CD4-positive, alpha-beta T cell treated with Interleukin-17A for 1 hour (primary cell): ENCODE measurements around the gene BGLAP.
A peak's percentile ranks its signal among the peaks of the same experiment; 100 is the strongest.

Experiments used
- DNase-seq: peaks from one replicate; pipeline ENCODE4 v3.0.0-alpha.2; 2020

The BGLAP gene

DNA sequence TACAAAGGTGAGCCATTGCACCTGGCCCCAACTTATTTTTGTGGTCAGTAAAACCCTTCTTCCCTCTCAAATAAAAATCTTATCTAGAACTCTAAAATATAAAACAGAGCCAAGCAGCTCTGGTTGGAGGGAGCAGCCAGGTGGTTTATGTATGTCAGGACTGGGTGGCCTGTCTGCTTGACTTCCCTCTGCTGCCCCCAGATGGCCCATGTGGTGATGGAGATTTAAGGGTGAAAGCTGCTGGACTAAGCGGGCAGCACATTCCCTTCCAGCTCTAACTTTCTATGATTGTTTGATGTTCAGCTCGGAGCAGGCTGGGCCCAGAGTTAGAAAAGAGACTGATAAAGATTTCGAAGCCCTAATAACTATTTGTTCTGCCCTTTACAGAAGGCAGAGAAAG lies 17.8 kb downstream of the BGLAP start:
- no peak for DNase-seq

DNA sequence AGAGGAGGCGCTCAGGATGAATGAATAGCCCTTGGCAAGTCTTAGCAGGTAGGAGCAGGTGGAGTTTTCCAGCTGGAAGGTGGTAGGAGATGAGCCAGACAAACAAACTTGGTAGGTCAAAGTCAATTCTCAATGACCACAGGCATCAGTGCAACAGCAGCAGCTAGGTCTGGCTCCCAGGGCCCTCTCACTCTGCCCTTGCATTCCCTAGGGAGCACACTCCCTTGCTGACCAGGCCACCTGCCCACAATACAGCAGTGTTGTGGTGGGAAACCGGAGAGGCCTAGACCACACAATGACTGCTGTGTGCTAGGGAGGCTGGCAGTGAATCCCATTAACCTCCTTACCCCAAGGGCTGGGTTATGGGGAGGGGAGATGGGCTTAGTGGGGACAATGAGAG lies 18.9 kb downstream of the BGLAP start:
- DNase-seq = no peak

DNA sequence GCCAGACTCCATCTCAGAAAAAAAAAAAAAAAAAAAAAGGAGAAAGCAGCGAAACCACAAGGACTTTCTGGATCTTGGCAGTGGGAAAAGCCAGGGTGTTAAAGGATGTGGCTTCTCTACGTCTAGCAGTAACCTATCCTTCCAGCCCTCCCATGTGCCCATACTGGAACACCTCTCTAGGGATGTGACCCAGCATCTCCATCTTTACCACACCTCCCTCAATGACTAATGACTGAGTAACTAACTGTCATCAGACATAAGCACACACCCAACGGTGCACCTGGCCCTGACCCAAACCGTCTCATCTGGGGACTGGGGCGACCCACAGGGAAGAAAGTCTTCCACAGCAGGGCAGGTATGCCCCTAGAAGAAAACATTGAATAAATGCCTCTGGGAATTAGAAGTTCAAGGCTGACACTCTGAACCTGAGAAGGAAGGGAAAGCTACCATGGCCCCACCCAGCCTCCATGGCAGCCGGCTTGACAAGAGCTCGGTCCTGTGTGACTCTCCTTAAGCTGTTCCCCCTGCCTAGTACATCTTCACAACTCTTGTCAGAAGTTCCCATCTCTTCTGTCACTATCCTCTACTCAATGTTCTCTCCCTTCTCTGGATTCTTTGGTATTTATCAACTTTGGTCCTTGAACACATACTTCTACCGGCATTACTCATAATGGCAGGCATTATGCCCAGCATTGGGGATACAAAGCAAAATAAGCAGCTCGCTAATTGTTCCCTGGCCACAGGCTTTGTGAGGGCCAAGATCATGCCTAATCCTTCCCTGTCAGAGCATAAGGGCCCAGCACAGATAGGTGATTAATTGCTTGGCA lies 20.7 kb downstream of the BGLAP start:
- no peak for DNase-seq

DNA sequence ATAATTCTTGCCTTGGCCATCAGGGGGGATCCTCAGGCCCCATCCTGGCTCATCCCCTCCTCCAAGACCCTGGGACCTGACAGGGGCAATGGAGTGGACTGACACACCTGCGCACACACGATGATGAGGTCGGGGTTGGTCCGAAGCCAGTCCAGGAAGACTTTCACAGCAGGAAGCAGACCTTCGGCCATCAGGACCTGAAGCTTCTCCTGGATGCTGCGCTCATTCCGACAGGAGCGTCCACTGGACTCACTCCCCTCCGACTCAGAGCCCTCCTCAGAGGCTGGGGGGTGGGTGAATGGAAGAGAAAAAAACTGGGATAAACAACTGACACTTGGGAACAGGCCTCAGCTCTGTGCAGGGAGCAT lies 21.3 kb downstream of the BGLAP start:
- no peak for DNase-seq

DNA sequence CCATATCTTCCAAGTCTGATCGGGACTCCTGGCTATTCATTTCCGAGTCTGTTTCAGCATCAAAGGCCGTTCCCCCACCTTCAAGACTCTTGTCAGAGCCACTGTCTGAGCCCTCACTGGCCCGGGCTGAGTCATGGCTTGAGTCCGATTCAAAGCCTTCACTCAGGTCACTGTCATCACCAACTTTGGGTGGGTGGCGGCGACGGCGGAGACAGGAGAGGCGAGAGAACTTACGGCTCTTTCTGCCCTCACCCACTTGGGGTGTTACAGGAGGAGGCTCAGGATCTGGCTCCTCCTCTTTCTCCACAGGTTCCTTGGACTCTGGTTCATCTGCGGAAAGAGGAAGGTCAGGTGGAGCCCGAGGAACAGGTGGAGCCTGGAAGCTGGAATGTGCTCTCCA lies 24.1 kb downstream of the BGLAP start:
- DNase-seq = no peak

DNA sequence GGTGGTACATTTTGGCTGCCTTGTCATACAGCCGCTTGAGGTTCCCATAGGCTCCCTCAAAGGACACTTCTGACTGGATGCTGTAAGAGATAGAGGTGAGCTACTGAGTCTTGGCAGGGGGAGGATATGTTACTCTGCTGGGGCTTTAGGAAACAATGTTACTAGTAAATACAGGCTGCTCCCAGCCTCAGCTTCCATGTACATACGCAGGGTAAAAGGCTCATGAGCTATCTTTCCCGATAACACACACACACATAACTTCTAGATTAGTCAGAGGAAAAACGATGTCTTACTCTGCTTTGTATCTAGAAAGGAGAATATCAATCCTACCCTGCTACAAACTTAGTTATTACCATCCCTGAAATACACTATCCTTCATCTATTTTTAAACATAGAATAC lies 26.4 kb downstream of the BGLAP start:
- no peak for DNase-seq

DNA sequence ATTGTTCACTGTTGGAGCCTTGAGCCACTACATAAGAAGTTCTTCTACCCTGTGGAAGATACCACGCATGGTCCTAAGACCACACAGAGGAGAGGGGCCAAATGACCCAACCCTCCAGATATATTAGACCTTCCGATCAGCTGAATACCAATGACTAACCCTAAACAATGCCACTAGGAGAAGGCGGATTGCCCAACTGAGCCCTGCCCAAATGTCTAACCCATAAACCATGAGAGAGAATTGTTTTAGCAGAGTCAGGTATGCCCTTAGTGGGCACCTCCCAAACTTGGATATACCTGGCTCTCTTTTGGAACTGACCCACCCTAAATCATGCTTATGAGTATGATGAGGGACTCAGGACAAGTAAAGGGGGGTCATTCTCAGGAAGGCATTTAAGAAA lies 28.3 kb downstream of the BGLAP start:
- DNase-seq = no peak

DNA sequence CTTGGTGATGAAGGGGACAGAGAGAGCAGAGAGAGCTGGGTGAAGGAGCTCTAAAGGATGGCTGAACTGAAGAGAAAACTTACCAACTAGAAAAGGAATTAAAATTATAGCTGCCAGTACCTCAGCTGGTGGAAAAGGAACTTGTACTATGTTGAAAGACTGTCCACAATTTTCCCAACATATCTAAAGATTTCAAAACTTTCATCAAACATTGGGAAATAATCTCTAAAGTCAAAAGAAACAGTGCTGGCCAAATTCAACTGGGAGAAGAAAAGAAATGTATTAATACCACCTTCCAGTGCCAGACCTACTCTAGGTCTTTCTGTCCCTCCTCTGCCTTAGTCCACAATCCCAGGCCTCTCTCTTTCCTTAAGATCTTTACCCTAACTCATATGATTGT lies 34.5 kb downstream of the BGLAP start:
- no peak for DNase-seq

DNA sequence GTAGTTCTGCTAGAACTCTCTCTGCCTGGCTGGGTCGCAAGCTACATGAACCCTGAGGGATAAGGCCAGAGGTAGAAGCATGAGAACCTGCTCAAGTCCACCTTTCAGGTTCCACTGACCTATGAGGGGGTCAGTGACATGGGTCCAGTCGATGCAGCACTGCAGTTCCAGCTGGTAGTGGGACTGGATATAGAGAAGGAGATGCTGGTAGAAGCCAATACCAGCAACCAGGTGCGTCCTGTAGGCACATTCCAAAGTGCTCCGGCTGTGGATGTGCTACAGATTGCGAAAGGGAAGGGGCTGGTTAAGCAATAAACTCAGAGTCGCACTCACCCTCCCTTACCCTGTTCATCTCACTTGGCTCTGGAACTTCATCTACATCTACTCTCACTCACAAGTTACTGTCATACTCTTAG lies 35.0 kb downstream of the BGLAP start:
- no peak for DNase-seq

DNA sequence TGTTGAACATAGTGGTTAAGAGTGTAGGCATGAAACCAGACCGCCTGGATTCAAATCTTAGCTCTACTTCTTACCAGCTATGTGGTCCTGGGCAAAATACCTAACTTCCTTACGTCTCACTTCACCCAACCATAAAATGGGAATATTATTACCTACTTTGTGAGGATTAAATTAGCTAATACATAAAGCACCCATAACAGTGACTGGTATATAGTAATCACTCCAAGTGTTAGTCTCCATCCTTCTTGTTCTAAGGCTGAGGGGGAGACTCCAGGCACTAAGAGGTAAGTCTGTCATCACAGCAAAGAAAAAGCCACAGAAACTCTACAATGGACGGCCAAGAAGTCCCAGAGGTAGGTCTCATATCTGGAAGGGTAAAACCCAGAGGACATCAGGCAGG lies 37.9 kb downstream of the BGLAP start:
- no peak for DNase-seq

DNA sequence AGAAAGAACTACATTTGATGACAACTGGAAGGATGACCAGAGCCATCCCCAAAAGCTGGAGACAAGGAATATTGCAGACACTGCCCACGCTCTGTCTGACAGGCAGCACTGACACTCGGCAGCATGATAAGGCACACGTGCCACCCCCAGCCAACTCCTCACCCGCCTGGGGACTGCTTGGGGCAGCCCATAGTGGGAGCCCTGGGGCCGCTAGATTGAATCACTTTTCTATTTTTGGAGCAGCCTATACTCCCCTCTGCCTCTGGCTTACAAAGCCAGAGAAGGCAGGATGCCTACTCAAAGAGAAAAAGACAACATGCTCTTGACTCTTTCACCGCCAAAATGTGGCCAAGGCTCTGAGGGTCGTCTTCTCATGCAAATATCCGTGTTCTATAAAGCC lies 39.3 kb downstream of the BGLAP start:
- peak; percentile 29 for DNase-seq

DNA sequence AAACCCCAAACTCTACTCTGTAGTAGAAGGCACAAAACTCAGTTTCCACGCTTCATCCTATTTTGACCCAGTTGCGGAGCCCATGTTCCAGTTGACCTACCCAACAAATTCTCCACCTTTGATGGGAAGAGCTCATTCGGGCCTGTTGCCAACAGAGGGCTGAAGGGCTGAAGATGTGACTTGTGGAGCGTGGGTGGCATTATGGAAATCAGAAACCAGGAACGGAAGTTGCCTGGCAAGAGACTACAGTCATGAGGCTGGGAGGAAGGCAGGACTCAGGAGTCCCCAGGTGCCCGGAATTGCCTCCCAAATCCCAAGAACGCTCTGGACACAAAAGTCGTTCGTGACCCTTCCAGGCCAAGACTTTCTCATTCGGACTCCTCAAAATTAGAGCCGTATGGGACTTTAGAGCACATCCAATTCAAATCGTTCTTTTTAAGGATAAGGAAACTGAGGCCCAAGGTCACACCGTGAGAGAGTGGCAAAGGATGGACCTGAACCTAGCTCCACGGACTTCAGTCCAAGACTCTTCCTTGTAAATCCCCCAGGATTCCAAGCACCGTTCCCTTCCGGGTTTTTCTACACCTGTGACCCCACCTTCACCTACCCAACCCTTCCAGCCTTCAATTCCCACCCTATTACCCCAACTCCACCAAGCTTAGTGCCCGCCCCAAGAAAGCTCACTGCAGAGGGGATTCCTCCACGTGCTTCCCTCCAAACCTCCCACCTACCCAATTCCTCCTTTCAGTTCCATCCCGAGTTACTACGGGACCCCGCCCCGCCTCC lies 39.9 kb downstream of the BGLAP start:
- peak; percentile 16 for DNase-seq

DNA sequence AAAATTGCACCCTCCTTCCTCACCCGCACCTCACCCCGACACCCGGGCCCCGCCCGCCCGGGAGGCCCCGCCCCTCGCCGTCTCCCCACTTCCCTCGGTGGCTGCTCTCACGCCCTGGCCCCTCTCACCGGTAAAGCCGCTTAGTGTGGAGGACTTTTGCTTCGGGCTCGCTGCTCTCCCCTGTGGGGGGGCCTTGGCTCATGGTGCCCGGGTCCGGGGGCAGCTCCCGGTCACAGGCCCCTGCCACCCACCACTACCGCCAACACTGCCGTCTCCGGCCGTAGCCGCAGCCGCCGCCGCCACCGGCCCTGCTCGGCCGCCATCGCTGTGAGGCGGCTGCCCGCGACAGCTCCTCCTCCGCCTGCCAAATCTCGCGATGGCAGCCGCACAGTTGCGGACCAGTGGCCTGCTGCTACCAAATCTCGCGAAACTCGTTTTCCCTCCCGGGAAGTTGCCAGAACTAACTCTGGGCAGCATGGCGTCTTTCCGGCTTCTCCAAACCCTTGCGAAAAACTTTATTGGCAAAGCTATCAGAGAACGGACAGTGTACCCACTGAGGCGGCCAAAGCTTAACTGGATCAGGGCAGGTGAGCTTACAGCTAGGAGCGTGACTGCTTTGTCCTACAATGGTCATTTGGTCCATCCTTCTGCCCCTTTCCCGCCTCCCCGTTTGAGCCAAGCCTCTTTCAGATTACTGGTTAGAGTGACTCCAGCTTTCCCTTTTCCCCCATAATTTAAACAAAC lies 40.7 kb downstream of the BGLAP start, which contains the start of gene SMG5:
Gene SMG5 (minus strand): TSS at position 347 of the 744 bp plus-strand sequence. CDS start 145 bp downstream, at position 202.
- DNase-seq = peak; percentile 98

DNA sequence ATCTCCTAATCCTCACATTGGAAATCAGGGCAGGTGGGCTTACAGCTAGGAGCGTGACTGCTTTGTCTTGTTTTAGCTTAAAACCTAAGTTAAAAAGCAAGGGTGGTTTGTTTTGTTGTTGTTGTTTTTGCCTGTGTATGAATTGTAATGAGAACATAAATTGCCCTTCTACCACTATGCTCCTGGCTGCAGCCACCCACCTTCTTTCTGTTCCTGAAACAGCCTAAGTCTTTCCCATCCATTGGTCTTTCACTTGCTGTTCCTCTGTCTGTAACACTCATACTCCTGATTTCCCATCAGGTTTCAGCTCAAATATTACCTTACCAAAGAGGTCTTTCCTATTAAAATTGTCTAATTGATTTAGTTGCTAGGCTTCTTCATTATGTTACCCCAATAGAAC lies 41.5 kb downstream of the BGLAP start:
- no peak for DNase-seq

DNA sequence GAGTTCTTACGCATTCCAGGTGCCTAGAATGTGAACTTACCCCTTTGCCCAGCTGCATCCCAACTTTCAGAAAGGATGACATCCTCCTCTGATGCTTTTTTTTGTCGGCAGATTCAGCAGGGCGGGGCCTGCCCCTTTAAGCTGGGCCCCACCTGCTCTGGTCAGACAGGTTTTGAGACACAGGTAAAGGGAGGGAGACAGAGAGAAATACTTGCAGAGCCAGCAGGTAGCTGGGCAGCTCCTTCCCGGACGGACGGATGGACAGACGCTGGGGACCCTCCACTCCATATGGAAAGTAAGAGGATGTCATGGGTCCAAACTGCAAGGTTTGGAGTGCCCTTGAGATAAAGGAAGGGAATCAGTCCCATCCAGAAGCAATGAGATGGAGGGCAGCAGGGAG lies 42.1 kb downstream of the BGLAP start, which contains the start of gene TMEM79:
Gene TMEM79 (plus strand): TSS at position 214 of the 400 bp plus-strand sequence. CDS start 902 bp downstream, outside the sequence.
- no peak for DNase-seq

DNA sequence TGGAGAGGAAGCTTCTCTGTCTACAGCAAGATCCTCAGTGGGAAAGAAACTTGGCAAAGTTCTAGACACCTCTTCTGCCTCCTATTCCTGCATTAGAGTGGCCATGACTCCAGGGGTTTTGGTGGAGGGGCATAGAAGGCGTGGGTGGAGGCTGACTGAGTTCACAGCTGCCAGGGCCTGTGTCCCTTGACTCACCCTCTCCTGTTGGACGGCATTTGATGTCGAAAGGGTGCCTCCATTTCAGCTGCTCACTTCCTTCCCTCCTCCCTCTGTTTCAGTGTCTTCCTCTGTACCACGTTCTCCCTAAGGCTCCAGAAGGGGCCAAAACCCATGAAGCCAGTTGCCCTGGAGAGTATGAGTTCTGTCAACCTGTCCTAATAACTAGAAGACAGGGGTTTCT lies 42.8 kb downstream of the BGLAP start:
- no peak for DNase-seq

DNA sequence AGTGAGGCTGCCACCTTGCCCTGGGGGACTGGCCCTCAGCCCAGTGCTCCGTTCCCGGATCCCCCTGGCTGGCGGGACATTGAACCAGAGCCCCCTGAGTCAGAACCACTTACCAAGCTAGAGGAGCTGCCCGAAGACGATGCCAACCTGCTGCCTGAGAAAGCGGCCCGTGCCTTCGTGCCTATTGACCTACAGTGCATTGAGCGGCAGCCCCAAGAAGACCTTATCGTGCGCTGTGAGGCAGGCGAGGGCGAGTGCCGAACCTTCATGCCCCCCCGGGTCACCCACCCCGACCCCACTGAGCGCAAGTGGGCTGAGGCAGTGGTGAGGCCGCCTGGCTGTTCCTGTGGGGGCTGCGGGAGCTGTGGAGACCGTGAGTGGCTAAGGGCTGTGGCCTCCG lies 43.5 kb downstream of the BGLAP start:
- DNase-seq = no peak

DNA sequence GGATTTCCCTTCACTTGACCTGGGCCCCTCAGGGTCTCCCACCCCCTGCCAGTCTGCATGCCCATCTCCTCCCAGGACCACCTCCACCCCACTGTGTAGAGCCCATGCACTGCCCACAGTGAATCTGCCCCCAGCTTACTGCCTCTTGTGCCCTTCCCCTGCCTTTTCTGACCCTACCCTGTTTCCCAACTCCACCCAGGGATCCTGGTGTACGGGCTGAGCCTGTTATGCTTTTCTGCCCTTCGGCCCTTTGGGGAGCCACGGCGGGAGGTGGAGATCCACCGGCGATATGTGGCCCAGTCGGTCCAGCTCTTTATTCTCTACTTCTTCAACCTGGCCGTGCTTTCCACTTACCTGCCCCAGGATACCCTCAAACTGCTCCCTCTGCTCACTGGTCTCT lies 44.1 kb downstream of the BGLAP start:
- no peak for DNase-seq

DNA sequence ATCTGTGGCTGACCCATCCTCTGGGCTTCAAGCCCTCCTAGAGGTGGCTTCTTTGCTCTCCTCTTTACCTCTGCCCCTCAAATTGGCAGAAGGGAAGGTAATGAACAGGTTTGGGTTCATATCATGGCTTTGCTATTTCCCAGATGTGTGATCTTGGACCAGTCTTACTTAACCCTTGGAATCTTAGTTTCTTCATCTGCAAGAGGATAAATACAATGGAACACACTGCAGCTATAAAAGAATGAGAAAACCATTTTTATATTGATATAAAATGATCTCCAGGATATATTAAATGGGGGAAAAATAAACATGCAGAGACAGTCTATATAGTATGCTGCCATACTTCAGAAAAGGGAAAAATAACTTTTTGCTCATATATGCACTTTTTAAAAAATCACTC lies 47.9 kb downstream of the BGLAP start:
- DNase-seq = no peak

DNA sequence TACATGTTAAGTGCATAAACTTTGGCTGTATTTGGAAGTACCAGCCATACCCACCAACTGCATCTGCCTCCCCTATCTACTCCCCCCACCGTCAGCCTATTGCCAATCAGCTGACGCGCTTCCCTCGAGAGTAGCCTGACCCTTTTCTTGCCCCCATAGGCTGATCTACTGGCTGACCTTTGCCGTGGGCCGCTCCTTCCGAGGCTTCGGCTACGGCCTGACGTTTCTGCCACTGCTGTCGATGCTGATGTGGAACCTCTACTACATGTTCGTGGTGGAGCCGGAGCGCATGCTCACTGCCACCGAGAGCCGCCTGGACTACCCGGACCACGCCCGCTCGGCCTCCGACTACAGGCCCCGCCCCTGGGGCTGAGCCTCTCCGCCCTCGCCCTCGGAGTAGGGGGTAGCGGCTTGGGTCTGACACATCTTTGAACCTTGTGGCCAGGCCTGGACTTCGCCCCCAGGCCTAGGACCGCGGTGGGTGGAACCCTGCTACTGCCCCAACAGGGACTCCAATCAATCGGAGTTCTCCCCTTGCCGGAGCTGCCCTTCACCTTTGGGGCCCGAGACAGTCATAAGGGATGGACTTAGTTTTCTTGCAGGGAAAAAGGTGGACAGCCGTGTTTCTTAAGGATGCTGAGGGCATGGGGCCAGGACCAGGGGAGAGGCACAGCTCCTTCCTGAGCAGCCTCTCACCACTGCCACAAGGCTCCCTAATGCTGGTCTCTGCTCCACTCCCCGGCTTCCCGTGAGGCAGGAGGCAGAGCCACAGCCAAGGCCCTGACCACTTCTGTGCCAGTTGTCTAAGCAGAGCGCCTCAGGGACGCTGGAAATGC lies 49.5 kb downstream of the BGLAP start:
- DNase-seq = peak; percentile 25
